SK-N-SH treated with all-trans-retinoic acid at 6 μM for 48 hours (cell line): ENCODE results near the gene ADIG.

Experiments used
- ATAC-seq: fragments of 200-7000 bp; cut with Tn5 transposase; 3 replicates; pipeline ENCODE4 v1.9.1; 2020; ENCODE audit warnings: mild to moderate bottlenecking, moderate library complexity
- ARNTL ChIP-seq: fragments of 450-650 bp; formaldehyde crosslinking; IDR thresholded peaks from 2 replicates; pipeline ENCODE4 v1.5.0; 2020; ENCODE audit warnings: low read depth, mild to moderate bottlenecking, moderate library complexity, borderline replicate concordance
- BACH2 ChIP-seq: fragments of 250-450 bp; sonication (Bioruptor Pico); IDR thresholded peaks from 2 replicates; pipeline ENCODE4 v1.9.0; 2021; ENCODE audit warnings: mild to moderate bottlenecking, borderline replicate concordance
- CREB5 ChIP-seq: fragments of 250-450 bp; sonication (Bioruptor Pico); IDR thresholded peaks from 2 replicates; pipeline ENCODE4 v1.5.1; 2020; ENCODE audit warnings: low read depth, mild to moderate bottlenecking, moderate library complexity
- CSDC2 ChIP-seq: fragments of 250-450 bp; sonication (Bioruptor Pico); IDR thresholded peaks from 2 replicates; pipeline ENCODE4 v1.5.0; 2020; ENCODE audit warnings: mild to moderate bottlenecking, moderate library complexity
- CSRNP3 ChIP-seq: fragments of 250-450 bp; sonication (Bioruptor Pico); IDR thresholded peaks from 2 replicates; pipeline ENCODE4 v1.5.1; 2021; ENCODE audit warnings: mild to moderate bottlenecking, moderate library complexity
- ESRRG ChIP-seq: fragments of 250-450 bp; sonication (Bioruptor Pico); IDR thresholded peaks from 2 replicates; pipeline ENCODE4 v1.6.1; 2021; ENCODE audit warnings: mild to moderate bottlenecking
- ISL1 ChIP-seq: fragments of 250-450 bp; sonication (Bioruptor Pico); IDR thresholded peaks from 2 replicates; pipeline ENCODE4 v2.1.2; 2022; ENCODE audit warnings: mild to moderate bottlenecking, moderate library complexity
- POU6F1 ChIP-seq: fragments of 250-450 bp; sonication (Bioruptor Pico); IDR thresholded peaks from 2 replicates; pipeline ENCODE4 v1.8.0; 2021; ENCODE audit warnings: low read depth, mild to moderate bottlenecking, moderate library complexity, borderline replicate concordance
- SNAI2 ChIP-seq: fragments of 250-450 bp; sonication (Bioruptor Pico); IDR thresholded peaks from 2 replicates; pipeline ENCODE4 v1.5.0; 2020; ENCODE audit warnings: mild to moderate bottlenecking, moderate library complexity
- TCF4 ChIP-seq: fragments of 250-450 bp; sonication (Bioruptor Pico); IDR thresholded peaks from 2 replicates; pipeline ENCODE4 v1.8.0; 2021; ENCODE audit warnings: mild to moderate bottlenecking, moderate library complexity, borderline replicate concordance
- TOX ChIP-seq: fragments of 250-450 bp; sonication (Bioruptor Pico); IDR thresholded peaks from 2 replicates; pipeline ENCODE4 v1.8.0; 2021; ENCODE audit warnings: mild to moderate bottlenecking, moderate library complexity, borderline replicate concordance
- TSHZ2 ChIP-seq: fragments of 250-450 bp; sonication (Bioruptor Pico); IDR thresholded peaks from 2 replicates; pipeline ENCODE4 v1.5.0; 2020; ENCODE audit warnings: mild to moderate bottlenecking, moderate library complexity
- ZC3H10 ChIP-seq: fragments of 250-450 bp; sonication (Bioruptor Pico); IDR thresholded peaks from 2 replicates; pipeline ENCODE4 v1.5.1; 2021; ENCODE audit warnings: mild to moderate bottlenecking, moderate library complexity
- ZFP3 ChIP-seq: fragments of 250-450 bp; sonication (Bioruptor Pico); IDR thresholded peaks from 2 replicates; pipeline ENCODE4 v1.5.0; 2020; ENCODE audit warnings: mild to moderate bottlenecking, moderate library complexity
- ZFP30 ChIP-seq: fragments of 450-650 bp; formaldehyde crosslinking; IDR thresholded peaks from 2 replicates; pipeline ENCODE4 v1.5.0; 2022; ENCODE audit warnings: mild to moderate bottlenecking, moderate library complexity
- ZNF70 ChIP-seq: fragments of 450-650 bp; formaldehyde crosslinking; IDR thresholded peaks from 2 replicates; pipeline ENCODE4 v1.5.0; 2020; ENCODE audit warnings: mild to moderate bottlenecking, moderate library complexity
- ZNF8 ChIP-seq: fragments of 450-650 bp; formaldehyde crosslinking; IDR thresholded peaks from 2 replicates; pipeline ENCODE4 v1.5.0; 2020; ENCODE audit warnings: mild to moderate bottlenecking, moderate library complexity

The ADIG gene

GRCh38 chr20:38584099-38584763 is 3.2 kb downstream of the ADIG start:
- no peak for ATAC-seq
- TF ChIP-seq SNAI2 (CRISPR knock-in tag) (no peak), TOX (no peak), BACH2 (no peak), ESRRG (no peak), ISL1 (CRISPR knock-in tag) (no peak), ZFP30 (CRISPR knock-in tag) (no peak), CSDC2 (no peak), CSRNP3 (CRISPR knock-in tag) (no peak)

GRCh38 chr20:38585404-38586180 is 4.6 kb downstream of the ADIG start:
- ATAC-seq = no peak
- TF ChIP-seq ZNF8 (CRISPR knock-in tag) (no peak), ZFP3 (CRISPR knock-in tag) (no peak), ZC3H10 (CRISPR knock-in tag) (no peak)

- no peak for ATAC-seq
- TF ChIP-seq CSRNP3 (CRISPR knock-in tag) (no peak), ISL1 (CRISPR knock-in tag) (no peak), TSHZ2 (no peak), SNAI2 (CRISPR knock-in tag) (no peak), CSDC2 (no peak), ZFP30 (CRISPR knock-in tag) (no peak), ARNTL (CRISPR knock-in tag) (no peak)
These were observed 5.2 kb downstream of the ADIG start for GRCh38 chr20:38586181-38586525.

- TF ChIP-seq POU6F1 = no peak
- no peak for TF ChIP-seq ZNF70 (CRISPR knock-in tag)
- TF ChIP-seq TOX = no peak
- no peak for ATAC-seq
These were observed 7.3 kb downstream of the ADIG start for GRCh38 chr20:38588303-38588702.

- no peak for ATAC-seq
These were observed 8.4 kb downstream of the ADIG start for GRCh38 chr20:38589351-38589750.

More at GRCh38 chr20:38589351-38589750, 8.4 kb downstream of the ADIG start:
- TF ChIP-seq CREB5 (CRISPR knock-in tag) (no peak), TCF4 (CRISPR knock-in tag) (no peak), CSDC2 (no peak)
- TF ChIP-seq, all 23 proteins: peak for 0
